H1 (cell line): ENCODE results near the gene SIX3. TPM values are rescaled to one million over a fixed set of nuclear protein-coding genes. Genes with fewer than 3 reads are reported as not detected.

Experiments
- BCL11A ChIP-seq, 2 experiments: IDR thresholded peaks; one replicate each; pipeline ENCODE4 v1.6.1; 2011; ENCODE audit warnings: low read depth in 2 of 2, low read length in 2 of 2, mild to moderate bottlenecking in 2 of 2
- CBX5 ChIP-seq: fragments of 300-800, 300-1000 bp; sonication (generic); IDR thresholded peaks from 2 replicates; pipeline ENCODE4 v1.7.1; 2016; ENCODE audit warnings: antibody characterized with exemption, low read length, low read depth
- CHD2 ChIP-seq: IDR thresholded peaks from 2 replicates; pipeline ENCODE4 v1.6.1; 2012; ENCODE audit warnings: low read length, improper control_type of control experiment
- GABPA ChIP-seq: IDR thresholded peaks from 2 replicates; pipeline ENCODE4 v1.6.1; 2011; ENCODE audit warnings: mild to moderate bottlenecking, low read length, moderate library complexity, borderline replicate concordance; ENCODE audit not compliant: insufficient read depth
- POLR2A ChIP-seq, 2 experiments: IDR thresholded peaks; 1 replicate in 1 of 2; 2 replicates in 1 of 2; pipeline ENCODE4 v1.6.1; 2011; ENCODE audit warnings: low read depth in 2 of 2, low read length in 2 of 2, mild to moderate bottlenecking in 2 of 2; ENCODE audit errors: control extremely low read depth in 1 of 2
- RAD21 ChIP-seq, 2 experiments: IDR thresholded peaks in 1 of 2; conservative IDR thresholded peaks in 1 of 2; 2 replicates each; pipeline ENCODE4 v1.6.1; 2011; ENCODE audit warnings: low read depth in 2 of 2, low read length in 2 of 2, improper control_type of control experiment in 1 of 2, inconsistent platforms in 1 of 2, mild to moderate bottlenecking in 1 of 2, moderate library complexity in 1 of 2
- RFX5 ChIP-seq: IDR thresholded peaks from 2 replicates; pipeline ENCODE4 v1.6.1; 2011; ENCODE audit warnings: low read depth, low read length, improper control_type of control experiment, borderline replicate concordance
- RXRA ChIP-seq: IDR thresholded peaks from 2 replicates; pipeline ENCODE4 v1.6.1; 2011; ENCODE audit warnings: low read depth, mild to moderate bottlenecking, low read length, moderate library complexity; ENCODE audit not compliant: insufficient read depth
- SIN3A ChIP-seq, 2 experiments: IDR thresholded peaks in 1 of 2; conservative IDR thresholded peaks in 1 of 2; 2 replicates each; pipeline ENCODE4 v1.6.1; 2011 to 2012; ENCODE audit warnings: low read length in 2 of 2, improper control_type of control experiment in 1 of 2, low read depth in 1 of 2, mild to moderate bottlenecking in 1 of 2
- SIX5 ChIP-seq: IDR thresholded peaks from 2 replicates; pipeline ENCODE4 v1.6.1; 2011; ENCODE audit warnings: mild to moderate bottlenecking, low read depth, low read length
- SP1 ChIP-seq: IDR thresholded peaks from 2 replicates; pipeline ENCODE4 v1.6.1; 2011; ENCODE audit warnings: low read depth, low read length
- SUZ12 ChIP-seq: fragments of 200-600 bp; sonication (generic); IDR thresholded peaks from 2 replicates; pipeline ENCODE4 v1.6.1; 2012; ENCODE audit warnings: mild to moderate bottlenecking, inconsistent platforms, low read length, moderate library complexity, mixed read lengths
- TAF1 ChIP-seq: IDR thresholded peaks from 2 replicates; pipeline ENCODE4 v1.6.1; 2011; ENCODE audit warnings: mild to moderate bottlenecking, low read depth, low read length
- TBP ChIP-seq: IDR thresholded peaks from 2 replicates; pipeline ENCODE4 v1.6.1; 2011; ENCODE audit warnings: low read depth, low read length, improper control_type of control experiment
- TEAD4 ChIP-seq: IDR thresholded peaks from 2 replicates; pipeline ENCODE4 v1.6.1; 2012; ENCODE audit warnings: low read depth, low read length, inconsistent platforms, mixed read lengths
- polyA plus RNA-seq, 7 experiments: library from polyadenylated mRNA; depleted of rRNA in 3 of 7; stranded (reverse) in 5 of 7; unstranded in 2 of 7; fragments of >200 nt in 5 of 7; fragments of 200-250 nt in 2 of 7; gene quantifications; 1 replicate in 5 of 7; 2 replicates in 1 of 7; 4 replicates in 1 of 7; pipeline versions ENCODE4 v1.2.1 to v1.2.3, GENCODE V29; 2011 to 2013; ENCODE audit warnings: missing spikeins in 2 of 7, mixed read lengths in 2 of 7
- total RNA-seq: library from RNA; stranded (reverse); fragmentation: NEBNext Ultra II Directional; extraction: Animal tissue kit (Norgen Biotek cat#: 25700); gene quantifications from 2 replicates; pipeline ENCODE4 v1.2.1, GENCODE V29; 2021
- TF ChIP-seq, protein P1 (sequence below): IDR thresholded peaks from 2 replicates; pipeline ENCODE4 v1.6.1; 2012; ENCODE audit warnings: inconsistent platforms
- TF ChIP-seq, protein P2 (sequence below): IDR thresholded peaks from 2 replicates; pipeline ENCODE4 v1.6.1; 2012; ENCODE audit warnings: low read length, inconsistent platforms

The SIX3 gene
- total and polyA plus RNA-seq, 2 of the 8 experiments (the other 6 are each of a cell fraction or from before 2014, with no cell fraction given) = 0.02 to 0.19 TPM

- TF ChIP-seq SP1 (0 out of 2 replicates have a peak, but pooled peaks have one; percentile 12), SIX5 (no peak), RXRA (no peak), GABPA (no peak), POLR2A (IDR thresholded peaks at IDR 0.05; ENCODE audit: control extremely low read depth in 1 of 2, low read depth in 2 of 2, low read length in 2 of 2) (no peak), TBP (no peak), CBX5 (no peak), RAD21 (IDR thresholded peaks at IDR 0.05 in 1 of 2, conservative IDR thresholded peaks at IDR 0.05 in 1 of 2; ENCODE audit: low read depth in 2 of 2, low read length in 2 of 2) (no peak), BCL11A (IDR thresholded peaks at IDR 0.05; ENCODE audit: low read depth in 2 of 2, low read length in 2 of 2) (no peak), SUZ12 (peak; percentile 70; the same call in 1 of the 2 replicates), SIN3A (conservative IDR thresholded peaks at IDR 0.05 in 1 of 2, IDR thresholded peaks at IDR 0.05 in 1 of 2; ENCODE audit: low read depth in 1 of 2, low read length in 2 of 2) (no peak), TAF1 (no peak), CHD2 (no peak), RFX5 (no peak), TEAD4 (no peak)
- TF ChIP-seq, protein P1, sequence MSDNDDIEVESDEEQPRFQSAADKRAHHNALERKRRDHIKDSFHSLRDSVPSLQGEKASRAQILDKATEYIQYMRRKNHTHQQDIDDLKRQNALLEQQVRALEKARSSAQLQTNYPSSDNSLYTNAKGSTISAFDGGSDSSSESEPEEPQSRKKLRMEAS = peak; percentile 65; the same call in 1 of the 2 replicates
- TF ChIP-seq, protein P2, sequence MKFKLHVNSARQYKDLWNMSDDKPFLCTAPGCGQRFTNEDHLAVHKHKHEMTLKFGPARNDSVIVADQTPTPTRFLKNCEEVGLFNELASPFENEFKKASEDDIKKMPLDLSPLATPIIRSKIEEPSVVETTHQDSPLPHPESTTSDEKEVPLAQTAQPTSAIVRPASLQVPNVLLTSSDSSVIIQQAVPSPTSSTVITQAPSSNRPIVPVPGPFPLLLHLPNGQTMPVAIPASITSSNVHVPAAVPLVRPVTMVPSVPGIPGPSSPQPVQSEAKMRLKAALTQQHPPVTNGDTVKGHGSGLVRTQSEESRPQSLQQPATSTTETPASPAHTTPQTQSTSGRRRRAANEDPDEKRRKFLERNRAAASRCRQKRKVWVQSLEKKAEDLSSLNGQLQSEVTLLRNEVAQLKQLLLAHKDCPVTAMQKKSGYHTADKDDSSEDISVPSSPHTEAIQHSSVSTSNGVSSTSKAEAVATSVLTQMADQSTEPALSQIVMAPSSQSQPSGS = no peak
These were observed 8.7 kb upstream of the SIX3 start (continued) for GRCh38 chr2:44932564-44933392.
